ENCODE measurements around the gene MRPL45.

Gene MRPL45

GRCh38 chr17:38322897-38323296 is 25.9 kb downstream of the MRPL45 start:
- H3K4me1 ChIP-seq, result peaks cover 21% of the 10 kb centered on the region
- H3K4me3 ChIP-seq (ENCODE audit: low read depth, low read length), result no peak overlapping the region
- H3K27me3 ChIP-seq, result no peaks in the 10 kb centered on the region
- H3K36me3 ChIP-seq, result peaks cover 19% of the 10 kb centered on the region
- no peaks in the 10 kb centered on the region for H3K9me3 ChIP-seq
- DNase-seq, result no peak
- TF ChIP-seq, protein P1, sequence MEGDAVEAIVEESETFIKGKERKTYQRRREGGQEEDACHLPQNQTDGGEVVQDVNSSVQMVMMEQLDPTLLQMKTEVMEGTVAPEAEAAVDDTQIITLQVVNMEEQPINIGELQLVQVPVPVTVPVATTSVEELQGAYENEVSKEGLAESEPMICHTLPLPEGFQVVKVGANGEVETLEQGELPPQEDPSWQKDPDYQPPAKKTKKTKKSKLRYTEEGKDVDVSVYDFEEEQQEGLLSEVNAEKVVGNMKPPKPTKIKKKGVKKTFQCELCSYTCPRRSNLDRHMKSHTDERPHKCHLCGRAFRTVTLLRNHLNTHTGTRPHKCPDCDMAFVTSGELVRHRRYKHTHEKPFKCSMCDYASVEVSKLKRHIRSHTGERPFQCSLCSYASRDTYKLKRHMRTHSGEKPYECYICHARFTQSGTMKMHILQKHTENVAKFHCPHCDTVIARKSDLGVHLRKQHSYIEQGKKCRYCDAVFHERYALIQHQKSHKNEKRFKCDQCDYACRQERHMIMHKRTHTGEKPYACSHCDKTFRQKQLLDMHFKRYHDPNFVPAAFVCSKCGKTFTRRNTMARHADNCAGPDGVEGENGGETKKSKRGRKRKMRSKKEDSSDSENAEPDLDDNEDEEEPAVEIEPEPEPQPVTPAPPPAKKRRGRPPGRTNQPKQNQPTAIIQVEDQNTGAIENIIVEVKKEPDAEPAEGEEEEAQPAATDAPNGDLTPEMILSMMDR (IDR thresholded peaks at IDR 0.05; ENCODE audit: low read depth, low read length), result no peak

GRCh38 chr17:38324141-38324697 is 27.3 kb downstream of the MRPL45 start:
- H3K4me3 ChIP-seq (ENCODE audit: low read depth, low read length), result no peak overlapping the region
- TF ChIP-seq, protein P1 (IDR thresholded peaks at IDR 0.05; ENCODE audit: low read depth, low read length), result no peak
- H3K36me3 ChIP-seq, result peaks cover 18% of the 10 kb centered on the region
- no peaks in the 10 kb centered on the region for H3K27me3 ChIP-seq
- H3K9me3 ChIP-seq, result no peaks in the 10 kb centered on the region
- no peak for DNase-seq
- peaks cover 21% of the 10 kb centered on the region for H3K4me1 ChIP-seq

DNA sequence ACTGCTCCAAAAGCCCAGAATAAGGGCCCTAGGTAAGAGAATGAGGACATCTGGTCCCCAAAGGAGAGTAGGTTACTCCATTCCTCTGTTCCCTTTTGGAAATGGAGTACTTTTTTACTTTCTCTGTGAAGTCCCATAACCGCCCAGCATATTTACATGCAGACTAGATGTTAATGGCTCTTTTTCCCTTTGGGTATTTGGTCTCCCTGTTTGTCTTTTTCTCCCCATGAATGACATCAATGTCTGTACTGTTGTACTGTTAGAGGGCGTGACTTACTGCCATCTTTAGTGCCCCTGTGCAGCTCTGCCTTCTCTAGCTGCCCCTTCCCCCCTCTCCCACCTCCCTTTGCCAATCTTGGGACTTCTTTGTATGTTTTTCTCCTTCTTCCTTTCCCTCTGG is 27.8 kb downstream of the MRPL45 start:
- peaks cover 21% of the 10 kb centered on the region for H3K4me1 ChIP-seq
- no peak for DNase-seq
- peaks cover 14% of the 10 kb centered on the region for H3K36me3 ChIP-seq
- TF ChIP-seq, protein P1 (IDR thresholded peaks at IDR 0.05; ENCODE audit: low read depth, low read length), result no peak
- H3K27me3 ChIP-seq, result no peaks in the 10 kb centered on the region
- no peaks in the 10 kb centered on the region for H3K9me3 ChIP-seq
- no peak overlapping the region; the same call in 1 of the 2 replicates for H3K4me3 ChIP-seq (ENCODE audit: low read depth, low read length)

GRCh38 chr17:38325221-38325851 is 28.4 kb downstream of the MRPL45 start:
- Histone ChIP-seq H3K4me1 (peaks cover 21% of the 10 kb centered on the region), H3K4me3 (ENCODE audit: low read depth, low read length) (no peak overlapping the region; the same call in 1 of the 2 replicates), H3K27me3 (no peaks in the 10 kb centered on the region), H3K9me3 (no peaks in the 10 kb centered on the region), H3K36me3 (peaks cover 14% of the 10 kb centered on the region)
- peak; percentile 45 for DNase-seq
- TF ChIP-seq, protein P1 (IDR thresholded peaks at IDR 0.05; ENCODE audit: low read depth, low read length), result no peak

DNA sequence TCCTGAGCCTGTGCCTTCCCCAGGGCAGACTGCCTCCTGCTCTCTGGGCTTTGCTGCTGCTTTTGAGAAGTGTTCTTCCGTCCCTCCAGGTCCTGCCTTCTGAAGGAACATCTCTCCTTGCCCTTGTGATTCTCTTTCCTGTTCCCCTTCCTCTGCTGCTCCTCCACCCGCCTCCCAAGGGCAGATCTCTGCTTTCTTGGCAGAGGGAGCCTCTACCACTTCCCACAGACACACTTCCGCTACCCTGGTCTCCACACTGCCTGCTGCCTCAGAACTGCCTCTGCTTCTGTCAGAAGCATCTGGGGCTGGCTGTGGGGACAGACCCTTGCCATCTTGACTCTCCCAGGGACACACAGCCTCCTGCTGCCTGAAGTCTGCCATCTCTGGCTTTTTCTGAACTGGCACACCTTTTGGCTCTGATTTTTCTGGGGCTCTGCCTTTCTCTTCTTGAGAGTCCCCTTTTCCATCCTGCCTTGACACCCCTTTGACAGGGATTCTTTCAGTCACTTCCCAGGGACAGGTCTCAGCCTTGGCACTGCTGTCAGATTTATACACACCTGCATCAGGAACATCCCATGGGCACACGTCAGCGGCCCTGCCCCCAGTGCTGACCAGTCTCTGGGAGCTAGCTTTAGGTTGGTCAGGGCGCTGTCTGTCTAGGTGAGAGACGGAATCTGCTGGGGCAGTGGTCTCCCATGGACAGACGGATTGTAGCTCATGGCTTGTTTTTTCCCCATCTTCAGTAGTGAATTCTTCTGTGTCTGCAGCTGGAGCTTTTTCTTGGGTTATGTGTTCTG is 30.2 kb downstream of the MRPL45 start:
- H3K27me3 ChIP-seq, result no peaks in the 10 kb centered on the region
- TF ChIP-seq, protein P1 (IDR thresholded peaks at IDR 0.05; ENCODE audit: low read depth, low read length), result no peak
- H3K36me3 ChIP-seq, result peaks cover 10% of the 10 kb centered on the region
- DNase-seq, result no peak
- H3K4me1 ChIP-seq, result peaks cover 21% of the 10 kb centered on the region
- H3K4me3 ChIP-seq (ENCODE audit: low read depth, low read length), result no peak overlapping the region
- no peaks in the 10 kb centered on the region for H3K9me3 ChIP-seq

All from BE2C (cell line).